ENCODE data around the gene MZF1. TPM values are rescaled to one million over a fixed set of nuclear protein-coding genes. Genes with fewer than 3 reads are reported as not detected.

The MZF1 gene
- total and polyA plus RNA-seq, 3 donors from 2014 or later, result 23.9 to 56.1 (median 55.8) TPM

DNA sequence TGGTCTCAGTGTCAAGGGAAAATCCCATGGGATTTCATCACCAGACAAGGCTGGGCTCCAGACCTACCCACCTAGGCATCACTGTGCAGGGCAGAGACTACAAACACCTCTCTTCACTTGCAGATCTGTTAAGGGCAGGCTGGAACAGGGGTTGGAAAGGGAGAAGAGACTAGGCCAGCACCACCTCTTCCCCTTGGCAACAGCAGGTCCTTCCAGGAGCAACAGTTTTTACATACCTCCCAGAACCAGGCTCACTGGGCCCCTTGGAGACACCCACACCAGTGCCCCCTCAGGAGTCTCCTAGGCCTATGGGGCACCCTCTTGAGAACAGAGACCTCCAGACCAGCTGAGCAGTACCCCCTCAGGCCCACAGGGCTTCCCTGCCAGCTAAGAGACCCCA is 12.2 kb downstream of the MZF1 start:
- Histone ChIP-seq H3K27ac (no peak overlapping the region), H3K4me3 (no peak overlapping the region), H3K4me1 (peaks cover 51% of the 10 kb centered on the region), H3K36me3 (ENCODE audit: low read depth, missing control alignments) (no peaks in the 10 kb centered on the region), H3K9me3 (no peaks in the 10 kb centered on the region), H3K27me3 (no peaks in the 10 kb centered on the region)
- TF ChIP-seq CTCF (IDR thresholded peaks at IDR 0.05), result no peak
- TF ChIP-seq POLR2A (IDR thresholded peaks at IDR 0.05), result no peak
- intact Hi-C loops (cut with DNase I; ENCODE audit: low total_unique reads), result no loop called here
- no peak for DNase-seq

DNA sequence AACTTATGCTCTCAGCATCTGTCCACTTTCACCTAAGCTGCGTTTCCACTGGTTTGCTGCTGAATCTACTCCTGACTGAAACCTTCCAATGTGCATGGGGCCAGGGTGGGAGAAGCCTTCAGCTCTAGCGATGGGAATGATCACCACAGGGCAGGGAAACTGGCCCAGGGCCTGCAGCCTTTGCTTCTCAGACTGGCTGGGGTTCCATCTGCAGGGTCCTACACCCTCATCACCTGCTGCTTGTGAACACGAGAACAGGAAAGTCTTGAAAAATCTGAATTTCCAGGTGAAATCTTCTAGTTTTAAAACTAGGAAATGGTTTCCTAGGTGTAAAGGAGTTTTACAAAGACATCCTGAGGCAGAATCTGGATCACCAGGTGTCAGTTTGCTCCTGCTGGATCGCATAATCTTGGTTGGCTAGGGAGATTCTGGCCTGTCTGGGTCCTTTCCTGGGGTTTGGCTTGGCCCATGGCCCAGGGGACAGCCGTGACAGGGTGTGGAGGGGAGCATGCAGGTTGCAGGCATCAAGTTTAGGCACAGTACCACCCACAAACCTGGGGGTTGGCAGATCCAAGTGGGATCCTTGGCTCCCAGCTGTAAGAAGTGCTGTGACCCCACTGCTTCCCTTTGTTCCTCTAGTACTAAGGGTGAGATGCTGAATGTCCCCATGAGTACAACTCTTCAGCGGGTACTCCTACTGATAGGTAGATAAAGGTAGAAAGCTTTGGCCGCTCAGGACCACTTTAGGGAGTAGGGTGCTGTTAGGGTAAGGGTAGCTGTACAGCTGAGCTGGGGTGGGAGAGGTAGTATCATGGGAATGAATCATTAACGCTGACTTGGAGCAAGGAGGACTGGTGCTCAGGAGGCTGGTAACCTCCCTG is 12.9 kb downstream of the MZF1 start:
- Histone ChIP-seq H3K9me3 (no peaks in the 10 kb centered on the region), H3K27me3 (no peaks in the 10 kb centered on the region), H3K27ac (peak overlapping the region; percentile 91 to 100), H3K4me1 (peaks cover 58% of the 10 kb centered on the region), H3K4me3 (peak overlapping the region; percentile 66 to 84), H3K36me3 (ENCODE audit: low read depth, missing control alignments) (no peaks in the 10 kb centered on the region)
- TF ChIP-seq POLR2A (IDR thresholded peaks at IDR 0.05) (no peak), CTCF (IDR thresholded peaks at IDR 0.05) (no peak)
- intact Hi-C loops (cut with DNase I; ENCODE audit: low total_unique reads), result no loop called here
- WGBS, 2 donors, result 71 to 72% methylated on average over 8 of the region's 8 CpGs
- DNase-seq, result no peak

DNA sequence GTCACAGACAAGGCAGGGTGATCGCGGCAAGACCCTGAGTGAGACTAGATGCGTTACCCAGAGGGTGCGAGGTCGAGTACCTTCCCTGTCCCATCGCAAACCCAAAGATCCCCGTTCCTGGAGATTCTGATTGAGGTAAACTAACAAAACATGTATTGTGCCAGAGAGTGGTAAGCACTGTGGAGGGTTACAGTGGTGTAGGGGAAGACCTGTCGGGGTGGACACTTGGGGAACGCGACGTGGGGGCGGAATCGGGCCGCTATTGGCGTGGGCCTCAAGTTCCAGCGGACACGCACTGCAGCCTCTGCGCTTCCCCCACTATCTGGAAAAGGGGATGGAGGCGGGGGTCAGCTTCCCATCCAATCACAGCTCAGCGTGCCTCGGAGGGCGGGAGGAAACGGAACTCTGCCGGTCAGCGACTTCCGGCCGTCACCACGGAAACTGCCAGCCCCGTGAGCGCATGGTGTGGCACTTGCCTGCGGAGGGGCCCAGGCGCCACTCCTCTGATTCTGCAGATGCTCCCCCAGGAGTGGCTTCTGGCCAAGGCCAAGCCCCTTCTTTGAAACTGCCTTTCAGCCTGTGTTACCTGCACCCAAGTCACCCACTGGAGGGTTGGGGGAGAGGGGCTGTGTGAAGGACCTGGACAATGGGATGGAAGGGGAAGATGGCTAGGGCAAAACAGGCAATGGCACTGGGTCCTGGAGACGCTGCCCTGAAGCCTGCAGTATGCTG is 13.7 kb downstream of the MZF1 start:
- TF ChIP-seq CTCF (IDR thresholded peaks at IDR 0.05) (no peak), POLR2A (IDR thresholded peaks at IDR 0.05) (peak; percentile 38)
- DNase-seq, result peak; percentile 95
- WGBS, 2 donors, result 0 to 1% methylated on average over 11 to 23 of the region's 33 CpGs
- intact Hi-C loops (cut with DNase I; ENCODE audit: low total_unique reads), result no loop called here
- H3K4me3 ChIP-seq, result peak overlapping the region; percentile 66 to 84
- peak overlapping the region; percentile 91 to 100 for H3K27ac ChIP-seq
- H3K27me3 ChIP-seq, result no peaks in the 10 kb centered on the region
- H3K4me1 ChIP-seq, result peaks cover 58% of the 10 kb centered on the region
- no peaks in the 10 kb centered on the region for H3K9me3 ChIP-seq
- no peaks in the 10 kb centered on the region for H3K36me3 ChIP-seq (ENCODE audit: low read depth, missing control alignments)

DNA sequence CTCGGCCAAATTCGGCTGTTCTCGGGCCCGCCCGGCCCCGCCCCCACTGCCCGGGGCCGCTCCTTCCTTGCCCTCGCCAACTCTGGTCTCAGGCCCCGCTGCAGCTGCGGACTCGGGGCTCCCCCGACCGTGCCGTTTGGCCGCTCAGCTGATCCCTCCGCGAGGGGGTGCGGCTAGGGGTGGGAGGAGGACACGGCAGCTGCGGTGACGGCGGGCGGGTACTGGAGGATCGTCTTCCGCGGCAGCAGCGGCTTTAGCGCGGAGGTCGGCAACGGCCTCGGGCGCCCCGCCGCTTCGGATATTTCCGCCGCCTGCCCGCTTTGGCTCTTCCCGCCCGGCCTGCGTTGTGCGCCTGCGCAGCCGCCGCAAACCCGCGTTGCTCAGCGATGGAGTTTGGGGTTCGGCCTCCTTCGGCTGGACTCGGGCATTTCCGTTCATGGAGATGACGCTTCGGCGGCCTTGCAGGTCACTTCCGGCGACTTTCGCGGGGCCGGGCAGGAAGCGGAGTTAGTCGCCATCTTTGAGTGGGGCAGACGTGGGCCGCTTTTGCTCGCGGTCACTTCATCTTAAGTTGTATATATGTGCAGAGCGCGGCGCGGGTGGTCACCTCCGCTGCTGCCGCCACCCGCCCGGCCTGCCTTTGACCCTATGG is 14.4 kb downstream of the MZF1 start:
- intact Hi-C loops (cut with DNase I; ENCODE audit: low total_unique reads), result no loop called here
- Histone ChIP-seq H3K27me3 (no peaks in the 10 kb centered on the region), H3K4me3 (peak overlapping the region; percentile 66 to 84), H3K9me3 (no peaks in the 10 kb centered on the region), H3K27ac (peak overlapping the region; percentile 91 to 100), H3K4me1 (peaks cover 64% of the 10 kb centered on the region), H3K36me3 (ENCODE audit: low read depth, missing control alignments) (no peaks in the 10 kb centered on the region)
- WGBS, 2 donors, result 1% methylated on average over 61 of the region's 76 CpGs; no CpG with 5 or more reads in 1 of the 2 donors
- peak; percentile 99 for DNase-seq
- TF ChIP-seq POLR2A (IDR thresholded peaks at IDR 0.05) (no peak), CTCF (IDR thresholded peaks at IDR 0.05) (peak in 1 of 3 experiments; percentile 1)
